ENCODE data around the gene NCR2. TPM values are rescaled to one million over a fixed set of nuclear protein-coding genes. Genes with fewer than 3 reads are reported as not detected.
A peak's percentile ranks its signal among the peaks of the same experiment; 100 is the strongest.

NCR2 gene
- total RNA-seq, 1 experiment from 2014 or later: not detected

GRCh38 chr6:41306187-41306854 is 29.1 kb upstream of the NCR2 start:
- H3K4me2 ChIP-seq (ENCODE audit: low read length): peak overlapping the region; percentile 64
- DNase-seq (ENCODE audit: low read depth, low spot score) (peak; percentile 58), ATAC-seq (peak; percentile 84)
- H3K9me3 ChIP-seq (ENCODE audit: control insufficient read depth in 1 of 2, insufficient read depth in 1 of 2, low read depth in 1 of 2, low read length in 2 of 2): no peaks in the 10 kb centered on the region
- H3K79me2 ChIP-seq (ENCODE audit: insufficient read depth, low read length): no peaks in the 10 kb centered on the region
- CTCF ChIA-PET: interaction anchor here (0.7 to 2.8 kb wide), 12 partner anchors 9 to 377 kb away, joined by 3 to 15 read pairs (median 4); no protein-coding TSS in a partner anchor
- H3K9me2 ChIP-seq (ENCODE audit: insufficient read depth): no peaks in the 10 kb centered on the region
- intact Hi-C loops (cut with micrococcal nuclease): loop anchor here (1.0 to 5.0 kb wide), 3 partner anchors 12 to 376 kb away; no protein-coding TSS in a partner anchor
- 0 out of 4 replicates have a peak, but pooled peaks cover 0 to 8% of the 10 kb centered on the region in 2 experiments for H3K4me1 ChIP-seq (ENCODE audit: control insufficient read depth in 1 of 2, insufficient read depth in 2 of 2, low read length in 2 of 2)
- H3K27me3 ChIP-seq (ENCODE audit: insufficient read depth, low read length): peaks cover 2% of the 10 kb centered on the region; the same call in 1 of the 2 replicates
- no peak overlapping the region for H3K9ac ChIP-seq (ENCODE audit: low read length)
- peak overlapping the region; percentile 99 for H2AFZ ChIP-seq (ENCODE audit: low read depth, low read length, poor library complexity, severe bottlenecking)
- RAD21 ChIA-PET (ENCODE audit: low non-redundant PET in 1 of 2, low total read pairs in 2 of 2, uncharacterized antibody in 2 of 2, unreplicated experiment in 2 of 2): no interaction called here
- H3K4me3 ChIP-seq (replicated peaks in 1 of 2; ENCODE audit: low read depth in 1 of 2, low read length in 2 of 2): peak overlapping the region; percentile 19 to 40; a peak in 3 of 4 replicates
- TF ChIP-seq ZNF274 (IDR thresholded peaks at IDR 0.05; ENCODE audit: low read depth, low read length): no peak
- TF ChIP-seq ZFX (IDR thresholded peaks at IDR 0.05): no peak
- TF ChIP-seq POLR2A (IDR thresholded peaks at IDR 0.05; ENCODE audit: borderline replicate concordance, extremely low read depth, insufficient read depth, insufficient read length): no peak
- TF ChIP-seq, protein P1, sequence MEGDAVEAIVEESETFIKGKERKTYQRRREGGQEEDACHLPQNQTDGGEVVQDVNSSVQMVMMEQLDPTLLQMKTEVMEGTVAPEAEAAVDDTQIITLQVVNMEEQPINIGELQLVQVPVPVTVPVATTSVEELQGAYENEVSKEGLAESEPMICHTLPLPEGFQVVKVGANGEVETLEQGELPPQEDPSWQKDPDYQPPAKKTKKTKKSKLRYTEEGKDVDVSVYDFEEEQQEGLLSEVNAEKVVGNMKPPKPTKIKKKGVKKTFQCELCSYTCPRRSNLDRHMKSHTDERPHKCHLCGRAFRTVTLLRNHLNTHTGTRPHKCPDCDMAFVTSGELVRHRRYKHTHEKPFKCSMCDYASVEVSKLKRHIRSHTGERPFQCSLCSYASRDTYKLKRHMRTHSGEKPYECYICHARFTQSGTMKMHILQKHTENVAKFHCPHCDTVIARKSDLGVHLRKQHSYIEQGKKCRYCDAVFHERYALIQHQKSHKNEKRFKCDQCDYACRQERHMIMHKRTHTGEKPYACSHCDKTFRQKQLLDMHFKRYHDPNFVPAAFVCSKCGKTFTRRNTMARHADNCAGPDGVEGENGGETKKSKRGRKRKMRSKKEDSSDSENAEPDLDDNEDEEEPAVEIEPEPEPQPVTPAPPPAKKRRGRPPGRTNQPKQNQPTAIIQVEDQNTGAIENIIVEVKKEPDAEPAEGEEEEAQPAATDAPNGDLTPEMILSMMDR (IDR thresholded peaks at IDR 0.05 in 2 of 3, conservative IDR thresholded peaks at IDR 0.05 in 1 of 3; ENCODE audit: borderline replicate concordance in 1 of 3, insufficient read depth in 1 of 3, low read depth in 2 of 3, low read length in 2 of 3): peak; percentile 59 to 73 (median 64); a peak in 5 of 6 replicates
- no peak for TF ChIP-seq MAX (IDR thresholded peaks at IDR 0.05)
- no peak for TF ChIP-seq EZH2phosphoT487 (IDR thresholded peaks at IDR 0.05; ENCODE audit: borderline replicate concordance)
- peak; percentile 60 for TF ChIP-seq RAD21 (IDR thresholded peaks at IDR 0.05; ENCODE audit: low read depth)
- TF ChIP-seq, protein P2, sequence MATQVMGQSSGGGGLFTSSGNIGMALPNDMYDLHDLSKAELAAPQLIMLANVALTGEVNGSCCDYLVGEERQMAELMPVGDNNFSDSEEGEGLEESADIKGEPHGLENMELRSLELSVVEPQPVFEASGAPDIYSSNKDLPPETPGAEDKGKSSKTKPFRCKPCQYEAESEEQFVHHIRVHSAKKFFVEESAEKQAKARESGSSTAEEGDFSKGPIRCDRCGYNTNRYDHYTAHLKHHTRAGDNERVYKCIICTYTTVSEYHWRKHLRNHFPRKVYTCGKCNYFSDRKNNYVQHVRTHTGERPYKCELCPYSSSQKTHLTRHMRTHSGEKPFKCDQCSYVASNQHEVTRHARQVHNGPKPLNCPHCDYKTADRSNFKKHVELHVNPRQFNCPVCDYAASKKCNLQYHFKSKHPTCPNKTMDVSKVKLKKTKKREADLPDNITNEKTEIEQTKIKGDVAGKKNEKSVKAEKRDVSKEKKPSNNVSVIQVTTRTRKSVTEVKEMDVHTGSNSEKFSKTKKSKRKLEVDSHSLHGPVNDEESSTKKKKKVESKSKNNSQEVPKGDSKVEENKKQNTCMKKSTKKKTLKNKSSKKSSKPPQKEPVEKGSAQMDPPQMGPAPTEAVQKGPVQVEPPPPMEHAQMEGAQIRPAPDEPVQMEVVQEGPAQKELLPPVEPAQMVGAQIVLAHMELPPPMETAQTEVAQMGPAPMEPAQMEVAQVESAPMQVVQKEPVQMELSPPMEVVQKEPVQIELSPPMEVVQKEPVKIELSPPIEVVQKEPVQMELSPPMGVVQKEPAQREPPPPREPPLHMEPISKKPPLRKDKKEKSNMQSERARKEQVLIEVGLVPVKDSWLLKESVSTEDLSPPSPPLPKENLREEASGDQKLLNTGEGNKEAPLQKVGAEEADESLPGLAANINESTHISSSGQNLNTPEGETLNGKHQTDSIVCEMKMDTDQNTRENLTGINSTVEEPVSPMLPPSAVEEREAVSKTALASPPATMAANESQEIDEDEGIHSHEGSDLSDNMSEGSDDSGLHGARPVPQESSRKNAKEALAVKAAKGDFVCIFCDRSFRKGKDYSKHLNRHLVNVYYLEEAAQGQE (IDR thresholded peaks at IDR 0.05; ENCODE audit: low read depth): no peak
- no peak for TF ChIP-seq JUND (IDR thresholded peaks at IDR 0.05)
- TF ChIP-seq TCF7L2 (IDR thresholded peaks at IDR 0.05; ENCODE audit: borderline replicate concordance, extremely low read depth, insufficient read depth, insufficient read length): no peak
- TF ChIP-seq POLR2AphosphoS5 (IDR thresholded peaks at IDR 0.05; ENCODE audit: low read depth, low read length): no peak
- H3K27ac ChIP-seq (ENCODE audit: low read depth, low read length): no peak overlapping the region
- no peaks in the 10 kb centered on the region for H3K36me3 ChIP-seq (ENCODE audit: control insufficient read depth in 1 of 2, insufficient read depth in 2 of 2, low read length in 2 of 2)
- no peaks in the 10 kb centered on the region for H4K20me1 ChIP-seq (ENCODE audit: insufficient read depth)
- no TSS peak for BruUV-seq (replicated peaks)
- POLR2A ChIA-PET: no interaction called here
